K562 (cell line): ENCODE data around the gene GCDH. TPM values are rescaled to one million over a fixed set of nuclear protein-coding genes. Genes with fewer than 3 reads are reported as not detected.
A peak's percentile ranks its signal among the peaks of the same experiment; 100 is the strongest.

Source experiments
- ARID2 ChIP-seq: fragments of 450-650 bp; IDR thresholded peaks from 2 replicates; pipeline ENCODE4 v1.6.1; 2017; ENCODE audit warnings: antibody characterized with exemption, mild to moderate bottlenecking
- ATF7 ChIP-seq: fragments of 450-650 bp; IDR thresholded peaks from 2 replicates; pipeline ENCODE4 v1.7.1; 2014; ENCODE audit warnings: mild to moderate bottlenecking, moderate library complexity
- CBX1 ChIP-seq: sonication (generic); IDR thresholded peaks from 2 replicates; pipeline ENCODE4 v1.6.1; 2016; ENCODE audit warnings: antibody characterized with exemption, low read depth, mild to moderate bottlenecking
- CCNT2 ChIP-seq: IDR thresholded peaks from 2 replicates; pipeline ENCODE4 v1.6.1; 2011; ENCODE audit warnings: borderline replicate concordance, low read depth, mild to moderate bottlenecking, moderate library complexity, mixed read lengths, low read length; ENCODE audit not compliant: insufficient read length; ENCODE audit errors: extremely low read depth
- CEBPB ChIP-seq: fragments of 450-650 bp; IDR thresholded peaks from 2 replicates; pipeline ENCODE4 v1.6.1; 2016; ENCODE audit warnings: missing genetic modification characterization, missing compliant biosample characterization
- CTBP1 ChIP-seq: fragments of 450-650 bp; IDR thresholded peaks from 2 replicates; pipeline ENCODE4 v1.6.1; 2016; ENCODE audit warnings: borderline replicate concordance
- EP400 ChIP-seq: fragments of 450-650 bp; IDR thresholded peaks from 2 replicates; pipeline ENCODE4 v1.6.1; 2017; ENCODE audit warnings: antibody characterized with exemption, mild to moderate bottlenecking, moderate library complexity
- FOXP1 ChIP-seq: sonication (generic); formaldehyde crosslinking; IDR thresholded peaks from 2 replicates; pipeline ENCODE4 v1.8.0; 2022; ENCODE audit warnings: mild to moderate bottlenecking, missing genetic modification reagents
- GTF2F1 ChIP-seq: IDR thresholded peaks from 2 replicates; pipeline ENCODE4 v1.6.1; 2011; ENCODE audit warnings: low read depth, low read length, improper control_type of control experiment
- HDAC8 ChIP-seq: fragments of 450-650 bp; IDR thresholded peaks from 2 replicates; pipeline ENCODE4 v1.6.1; 2016; ENCODE audit warnings: mild to moderate bottlenecking, missing genetic modification characterization, moderate library complexity, missing compliant biosample characterization
- HDGF ChIP-seq: fragments of 450-650 bp; IDR thresholded peaks from 2 replicates; pipeline ENCODE4 v1.6.1; 2016
- KLF13 ChIP-seq: fragments of 450-650 bp; IDR thresholded peaks from 2 replicates; pipeline ENCODE4 v1.6.1; 2016; ENCODE audit warnings: missing genetic modification characterization, low read depth, mild to moderate bottlenecking, missing compliant biosample characterization, moderate library complexity, borderline replicate concordance
- L3MBTL2 ChIP-seq: fragments of 450-650 bp; IDR thresholded peaks from 2 replicates; pipeline ENCODE4 v1.6.1; 2016; ENCODE audit warnings: mild to moderate bottlenecking, moderate library complexity
- NBN ChIP-seq: fragments of 450-650 bp; IDR thresholded peaks from 2 replicates; pipeline ENCODE4 v1.6.1; 2016; ENCODE audit warnings: low read depth, mild to moderate bottlenecking
- PHF8 ChIP-seq: fragments of 200-600 bp; sonication (generic); IDR thresholded peaks from 2 replicates; pipeline ENCODE4 v1.6.1; 2012; ENCODE audit warnings: mixed run types, mild to moderate bottlenecking, inconsistent platforms, low read length, moderate library complexity, borderline replicate concordance
- POLR2G ChIP-seq: fragments of 200-400 bp; formaldehyde crosslinking; IDR thresholded peaks from 2 replicates; pipeline ENCODE4 v1.6.1; 2017; ENCODE audit warnings: low read depth, mild to moderate bottlenecking, antibody characterized with exemption, low read length, moderate library complexity
- PYGO2 ChIP-seq: fragments of 450-650 bp; IDR thresholded peaks from 2 replicates; pipeline ENCODE4 v1.6.1; 2016; ENCODE audit warnings: mild to moderate bottlenecking, missing genetic modification characterization, moderate library complexity, missing compliant biosample characterization
- RBBP5 ChIP-seq: fragments of 200-600 bp; sonication (generic); IDR thresholded peaks from 2 replicates; pipeline ENCODE4 v1.6.1; 2012; ENCODE audit warnings: borderline replicate concordance, mild to moderate bottlenecking, low read length, control low read depth, inconsistent platforms; ENCODE audit not compliant: insufficient read depth, poor library complexity, severe bottlenecking
- RBM25 ChIP-seq: fragments of 200-400 bp; formaldehyde crosslinking; IDR thresholded peaks from 2 replicates; pipeline ENCODE4 v1.6.1; 2018; ENCODE audit warnings: low read length, low read depth, moderate library complexity; ENCODE audit not compliant: severe bottlenecking
- SETDB1 ChIP-seq: IDR thresholded peaks from one replicate; pipeline ENCODE4 v1.6.1; 2012; ENCODE audit warnings: low read length, control low read depth, inconsistent platforms
- SREBF1 ChIP-seq: fragments of 150-350 bp; IDR thresholded peaks from 2 replicates; pipeline ENCODE4 v1.6.1; 2014; ENCODE audit warnings: antibody characterized with exemption, low read depth, low read length, borderline replicate concordance
- SRF ChIP-seq, 2 experiments: fragments of 250-450, 450-650 bp in 1 of 2; sonication (Bioruptor Pico) in 1 of 2; sonication (generic) in 1 of 2; formaldehyde crosslinking; IDR thresholded peaks; 2 replicates each; pipeline versions ENCODE4 v1.5.0 to v1.5.1; 2020 to 2022; ENCODE audit warnings: mild to moderate bottlenecking in 1 of 2, missing genetic modification reagents in 1 of 2
- ZNF197 ChIP-seq: fragments of 200-800 bp; sonication (Bioruptor generic); IDR thresholded peaks from 2 replicates; pipeline ENCODE4 v1.6.1; 2016; ENCODE audit warnings: low read depth, missing genetic modification characterization, missing compliant biosample characterization
- ZNF785 ChIP-seq: fragments of 250-450 bp; sonication (Bioruptor Pico); IDR thresholded peaks from 2 replicates; pipeline ENCODE4 v1.4.0; 2020; ENCODE audit warnings: mild to moderate bottlenecking
- polyA plus RNA-seq, 8 experiments: library from polyadenylated mRNA; depleted of rRNA in 4 of 8; stranded (reverse) in 5 of 8; unstranded in 3 of 8; fragments of >200 nt; fragmentation: Nextera tagmentation in 2 of 8; fragmentation: Illumina TruSeq in 1 of 8; extraction: Ambion mirVana in 2 of 8; extraction: Trizol in 1 of 8; gene quantifications; 2 replicates each; pipeline versions ENCODE4 v1.2.1 to v1.2.3, GENCODE V29; 2011 to 2014; ENCODE audit warnings: inconsistent platforms in 1 of 8, missing spikeins in 1 of 8
- total RNA-seq, 7 experiments: library from RNA; depleted of rRNA in 6 of 7; stranded (reverse); fragments of >200 nt in 6 of 7; fragmentation: Illumina TruSeq in 2 of 7; extraction: Trizol in 2 of 7; gene quantifications; 2 replicates each; pipeline versions ENCODE4 v1.2.1 to v1.2.3, GENCODE V29; 2011 to 2021; ENCODE audit warnings: low replicate concordance in 1 of 7
- TF ChIP-seq, protein P1 (sequence below): IDR thresholded peaks from 3 replicates; pipeline ENCODE4 v1.6.1; 2011; ENCODE audit warnings: borderline replicate concordance, mild to moderate bottlenecking, moderate library complexity; ENCODE audit not compliant: insufficient read length; ENCODE audit errors: extremely low read depth

The GCDH gene
- total and polyA plus RNA-seq, 9 of the 15 experiments (the other 6 are each of a cell fraction or from before 2014, with no cell fraction given) = 2.9 to 50.8 (median 19.1) TPM

DNA sequence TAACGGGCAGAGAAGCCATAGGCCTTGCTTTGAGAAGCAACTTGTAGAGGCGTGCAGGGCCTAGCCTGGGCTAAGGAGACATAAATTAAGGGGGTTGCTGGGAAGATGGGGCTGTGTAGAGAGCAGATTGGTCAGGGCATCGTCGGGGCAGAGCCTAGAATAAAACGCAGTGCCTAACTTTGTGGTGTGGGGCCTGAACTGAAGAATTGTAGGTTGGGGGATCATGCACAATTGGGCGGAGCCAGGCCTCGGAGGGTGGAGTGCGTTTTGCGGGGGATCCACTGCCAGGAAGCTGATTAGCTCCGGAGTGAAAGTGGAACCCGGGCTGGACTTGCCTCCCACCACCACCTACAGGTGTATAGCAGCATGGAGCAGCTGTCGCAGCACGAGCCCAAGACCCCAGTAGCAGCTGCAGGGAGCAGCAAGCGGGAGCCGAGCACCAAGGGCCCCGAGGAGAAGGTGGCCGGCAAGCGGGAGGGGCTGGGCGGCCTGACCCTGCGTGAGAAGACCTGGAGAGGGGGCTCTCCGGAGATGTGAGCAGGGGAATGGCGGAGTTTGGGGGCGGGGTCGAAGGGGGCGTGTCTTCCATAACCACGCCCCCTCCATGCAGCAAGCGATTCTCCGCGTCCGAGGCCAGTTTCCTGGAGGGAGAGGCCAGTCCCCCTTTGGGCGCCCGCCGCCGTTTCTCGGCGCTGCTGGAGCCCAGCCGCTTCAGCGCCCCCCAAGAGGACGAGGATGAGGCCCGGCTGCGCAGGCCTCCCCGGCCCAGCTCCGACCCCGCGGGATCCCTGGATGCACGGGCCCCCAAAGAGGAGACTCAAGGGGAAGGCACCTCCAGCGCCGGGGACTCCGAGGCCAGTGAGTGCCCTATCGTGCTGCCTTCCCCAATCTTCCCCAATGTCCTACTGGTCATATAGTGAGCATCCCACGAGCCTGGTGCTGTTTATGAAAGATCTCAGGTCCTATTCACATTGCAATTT lies 23.6 kb upstream of the GCDH start (continued):
- TF ChIP-seq CBX1 (peak; percentile 53; the same call in 1 of the 2 replicates), ATF7 (peak; percentile 47; the same call in 1 of the 2 replicates), PHF8 (peak; percentile 58; the same call in 1 of the 2 replicates), NBN (no peak), HDAC8 (tag) (no peak), PYGO2 (tag) (no peak), GTF2F1 (no peak), POLR2G (peak; percentile 80), ZNF785 (CRISPR knock-in tag) (no peak), SRF (CRISPR knock-in tag; IDR thresholded peaks at IDR 0.05) (0 out of 4 replicates have a peak, but pooled peaks of 1 of the 2 experiments have one; percentile 20), ZNF197 (CRISPR knock-in tag) (no peak), FOXP1 (no peak), CCNT2 (no peak), ARID2 (no peak), SREBF1 (no peak), EP400 (peak; percentile 45; the same call in 1 of the 2 replicates), HDGF (0 out of 2 replicates have a peak, but pooled peaks have one; percentile 31), CTBP1 (peak; percentile 62; the same call in 1 of the 2 replicates), RBBP5 (peak; percentile 51), RBM25 (no peak), CEBPB (tag) (no peak), L3MBTL2 (peak; percentile 55; the same call in 1 of the 2 replicates), SETDB1 (no peak), KLF13 (tag) (peak; percentile 29; the same call in 1 of the 2 replicates)
- TF ChIP-seq, protein P1, sequence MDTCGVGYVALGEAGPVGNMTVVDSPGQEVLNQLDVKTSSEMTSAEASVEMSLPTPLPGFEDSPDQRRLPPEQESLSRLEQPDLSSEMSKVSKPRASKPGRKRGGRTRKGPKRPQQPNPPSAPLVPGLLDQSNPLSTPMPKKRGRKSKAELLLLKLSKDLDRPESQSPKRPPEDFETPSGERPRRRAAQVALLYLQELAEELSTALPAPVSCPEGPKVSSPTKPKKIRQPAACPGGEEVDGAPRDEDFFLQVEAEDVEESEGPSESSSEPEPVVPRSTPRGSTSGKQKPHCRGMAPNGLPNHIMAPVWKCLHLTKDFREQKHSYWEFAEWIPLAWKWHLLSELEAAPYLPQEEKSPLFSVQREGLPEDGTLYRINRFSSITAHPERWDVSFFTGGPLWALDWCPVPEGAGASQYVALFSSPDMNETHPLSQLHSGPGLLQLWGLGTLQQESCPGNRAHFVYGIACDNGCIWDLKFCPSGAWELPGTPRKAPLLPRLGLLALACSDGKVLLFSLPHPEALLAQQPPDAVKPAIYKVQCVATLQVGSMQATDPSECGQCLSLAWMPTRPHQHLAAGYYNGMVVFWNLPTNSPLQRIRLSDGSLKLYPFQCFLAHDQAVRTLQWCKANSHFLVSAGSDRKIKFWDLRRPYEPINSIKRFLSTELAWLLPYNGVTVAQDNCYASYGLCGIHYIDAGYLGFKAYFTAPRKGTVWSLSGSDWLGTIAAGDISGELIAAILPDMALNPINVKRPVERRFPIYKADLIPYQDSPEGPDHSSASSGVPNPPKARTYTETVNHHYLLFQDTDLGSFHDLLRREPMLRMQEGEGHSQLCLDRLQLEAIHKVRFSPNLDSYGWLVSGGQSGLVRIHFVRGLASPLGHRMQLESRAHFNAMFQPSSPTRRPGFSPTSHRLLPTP = no peak
